Measurements from ENCODE around the gene LRFN2.

DNA sequence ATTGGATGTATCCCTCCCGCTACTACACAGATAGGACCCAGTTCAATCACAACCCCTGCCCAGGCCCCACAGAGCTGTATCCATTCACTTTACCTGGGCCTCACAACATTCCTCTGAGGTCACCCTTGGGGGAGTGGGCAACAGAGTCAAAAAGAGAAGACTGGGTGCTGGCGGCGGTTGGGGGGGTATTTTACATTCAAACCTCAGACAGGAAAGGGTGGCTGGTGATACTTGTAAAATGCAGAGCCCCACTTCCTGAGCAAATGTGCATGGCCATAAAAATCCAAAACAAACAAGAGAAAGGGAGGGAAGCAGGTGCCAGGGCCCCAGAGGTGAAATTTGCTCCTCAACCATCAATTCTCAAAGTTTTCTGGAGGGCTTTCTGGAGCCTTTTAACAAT lies 3.5 kb downstream of the LRFN2 start:
- TF ChIP-seq POLR2AphosphoS5 (IDR thresholded peaks at IDR 0.05) (no peak), POLR2A (IDR thresholded peaks at IDR 0.05) (no peak)
- TF ChIP-seq, protein P1, sequence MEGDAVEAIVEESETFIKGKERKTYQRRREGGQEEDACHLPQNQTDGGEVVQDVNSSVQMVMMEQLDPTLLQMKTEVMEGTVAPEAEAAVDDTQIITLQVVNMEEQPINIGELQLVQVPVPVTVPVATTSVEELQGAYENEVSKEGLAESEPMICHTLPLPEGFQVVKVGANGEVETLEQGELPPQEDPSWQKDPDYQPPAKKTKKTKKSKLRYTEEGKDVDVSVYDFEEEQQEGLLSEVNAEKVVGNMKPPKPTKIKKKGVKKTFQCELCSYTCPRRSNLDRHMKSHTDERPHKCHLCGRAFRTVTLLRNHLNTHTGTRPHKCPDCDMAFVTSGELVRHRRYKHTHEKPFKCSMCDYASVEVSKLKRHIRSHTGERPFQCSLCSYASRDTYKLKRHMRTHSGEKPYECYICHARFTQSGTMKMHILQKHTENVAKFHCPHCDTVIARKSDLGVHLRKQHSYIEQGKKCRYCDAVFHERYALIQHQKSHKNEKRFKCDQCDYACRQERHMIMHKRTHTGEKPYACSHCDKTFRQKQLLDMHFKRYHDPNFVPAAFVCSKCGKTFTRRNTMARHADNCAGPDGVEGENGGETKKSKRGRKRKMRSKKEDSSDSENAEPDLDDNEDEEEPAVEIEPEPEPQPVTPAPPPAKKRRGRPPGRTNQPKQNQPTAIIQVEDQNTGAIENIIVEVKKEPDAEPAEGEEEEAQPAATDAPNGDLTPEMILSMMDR (IDR thresholded peaks at IDR 0.05), result no peak
